Stomach (tissue), 9 donors: ENCODE results near the gene ITPRIP. TPM values are rescaled to one million over a fixed set of nuclear protein-coding genes. Genes with fewer than 3 reads are reported as not detected.

Experiments
- DNase-seq, 2 donors: peaks; one replicate each; pipeline versions ENCODE4 v3.0.0 to v3.0.0-alpha.2; 2013 to 2019
- H3K27ac ChIP-seq, 5 donors: fragments of 200-600 bp in 4 of 5; sonication (generic) in 4 of 5; one replicate each; pipeline ENCODE4 v1.5.1; 2013 to 2019; ENCODE audit warnings: mild to moderate bottlenecking in 1 of 5, moderate library complexity in 1 of 5
- H3K27me3 ChIP-seq, 3 donors: fragments of 200-600 bp; sonication (generic); one replicate each; pipeline ENCODE4 v1.5.1; 2017 to 2019; ENCODE audit warnings: mixed run types in 1 of 3
- H3K36me3 ChIP-seq, 4 donors: fragments of 200-600 bp; sonication (generic); 1 replicate in 3 of 4; 2 replicates in 1 of 4; pipeline ENCODE4 v1.5.1; 2016 to 2019
- H3K4me1 ChIP-seq, 4 donors: fragments of 200-600 bp; sonication (generic); one replicate each; pipeline ENCODE4 v1.5.1; 2016 to 2019
- H3K4me3 ChIP-seq, 4 donors: fragments of 200-600 bp; sonication (generic) in 3 of 4; one replicate each; pipeline ENCODE4 v1.5.1; 2016 to 2019; ENCODE audit warnings: mild to moderate bottlenecking in 1 of 4
- H3K9me3 ChIP-seq, 4 donors: fragments of 200-600 bp; sonication (generic); one replicate each; pipeline ENCODE4 v1.5.1; 2016 to 2019
- CTCF ChIP-seq, 7 experiments: fragments of 450-650 bp in 4 of 7; fragments of 200-600 bp in 3 of 7; sonication (generic) in 3 of 7; IDR thresholded peaks; one replicate each; pipeline ENCODE4 v1.5.1; 2016 to 2019; ENCODE audit warnings: antibody characterized with exemption in 7 of 7, control low read depth in 2 of 7, mild to moderate bottlenecking in 1 of 7
- EP300 ChIP-seq: sonication (generic); formaldehyde crosslinking; IDR thresholded peaks from one replicate; pipeline ENCODE4 v1.6.1; 2017; ENCODE audit warnings: antibody characterized with exemption
- POLR2A ChIP-seq, 4 donors: fragments of 450-650 bp; IDR thresholded peaks; one replicate each; pipeline ENCODE4 v1.6.1; 2016; ENCODE audit warnings: antibody characterized with exemption in 4 of 4, control low read depth in 2 of 4, mild to moderate bottlenecking in 1 of 4, moderate library complexity in 1 of 4
- POLR2AphosphoS5 ChIP-seq, 3 donors: sonication (generic); formaldehyde crosslinking; IDR thresholded peaks; one replicate each; pipeline ENCODE4 v1.6.1; 2016; ENCODE audit warnings: antibody characterized with exemption in 3 of 3
- WGBS, 5 donors: extraction: QIAGEN DNeasy Blood & Tissue Kit in 3 of 5; methylation state at CpG; one replicate each; pipeline versions ENCODE4 v1.1.5 to v1.1.7; 2013 to 2018; 5-methylcytosine and 5-hydroxymethylcytosine counted together
- intact Hi-C: fragments of 100-400 bp; cut with DNase I; formaldehyde crosslinking; loops from one replicate; pipeline ENCODE4 v1.15.1; 2023; ENCODE audit warnings: low total_unique reads
- polyA plus RNA-seq, 3 donors: library from polyadenylated mRNA; stranded (reverse); fragments of 200-250 nt; gene quantifications; one replicate each; pipeline ENCODE4 v1.2.3, GENCODE V29; 2013
- total RNA-seq, 5 donors: library from RNA; depleted of rRNA; stranded (reverse); fragments of >200 nt; gene quantifications; one replicate each; pipeline versions ENCODE4 v1.1.0 to v1.2.3, GENCODE V29; 2014 to 2016
- donor health status: healthy with polysubstance abuse.
- donor health status: Bipolar disorder and iron deficiency.
- donor health status: healthy.

ITPRIP gene
- total and polyA plus RNA-seq, 8 donors: 1.7 to 13.5 (median 6.9) TPM

- peaks cover 0 to 52% (median 33%) of the 10 kb centered on the region in 4 donors for H3K4me1 ChIP-seq
- no peak overlapping the region for H3K4me3 ChIP-seq
- intact Hi-C loops: no loop called here
- WGBS, 5 donors: 82 to 88% (median 86%) methylated on average over 4 of the region's 4 CpGs
- peak overlapping the region in 1 of 5 donors; percentile 9 for H3K27ac ChIP-seq
- no peak for DNase-seq
- no peak for TF ChIP-seq POLR2A (IDR thresholded peaks at IDR 0.05)
- no peak for TF ChIP-seq CTCF (IDR thresholded peaks at IDR 0.05)
- TF ChIP-seq POLR2AphosphoS5 (IDR thresholded peaks at IDR 0.05): no peak
- TF ChIP-seq EP300: no peak
- H3K27me3 ChIP-seq: no peaks in the 10 kb centered on the region
- H3K36me3 ChIP-seq: no peaks in the 10 kb centered on the region
- no peaks in the 10 kb centered on the region for H3K9me3 ChIP-seq
Measured at GRCh38 chr10:104304356-104304745, 33.9 kb downstream of the ITPRIP start.

DNA sequence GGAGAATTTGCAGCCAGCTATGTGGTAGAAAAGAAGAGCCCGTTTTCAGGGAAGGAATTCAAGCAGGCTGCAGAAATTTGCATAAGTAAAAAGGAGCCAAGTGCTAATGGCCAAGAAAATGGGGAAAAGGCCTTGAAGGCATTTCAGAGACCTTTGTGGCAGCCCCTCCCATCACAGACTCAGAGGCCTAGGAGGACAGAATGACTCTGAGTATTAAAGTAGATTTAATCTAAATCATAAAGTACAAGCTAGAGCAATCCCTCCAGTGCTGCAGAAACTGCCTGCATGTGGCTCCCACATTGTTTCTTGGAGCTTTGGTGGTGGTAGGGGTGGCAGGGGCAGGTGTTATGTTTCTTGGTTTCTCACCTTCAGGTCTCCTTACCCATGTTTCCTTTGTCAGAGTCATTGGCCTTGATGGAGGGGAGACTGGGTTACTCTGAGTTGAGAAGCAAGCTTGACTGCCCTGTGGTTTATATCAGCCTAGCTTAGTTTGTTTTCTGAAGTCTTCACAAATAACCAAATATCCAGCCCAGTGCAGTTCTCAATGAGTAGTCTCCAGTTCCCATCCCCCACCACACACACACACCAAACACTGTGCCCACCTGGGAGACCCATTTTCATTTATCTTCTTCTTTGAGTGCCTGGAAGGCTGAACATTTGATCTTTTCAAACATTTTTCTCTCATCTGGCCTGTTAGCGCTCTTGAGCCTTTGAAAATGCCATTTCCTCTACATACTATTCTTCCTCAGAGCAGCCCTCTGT, 34.5 kb downstream of the ITPRIP start:
- Histone ChIP-seq H3K9me3 (no peaks in the 10 kb centered on the region), H3K27ac (no peak overlapping the region), H3K27me3 (no peaks in the 10 kb centered on the region), H3K4me1 (peaks cover 0 to 57% (median 34%) of the 10 kb centered on the region in 4 donors), H3K4me3 (no peak overlapping the region), H3K36me3 (no peaks in the 10 kb centered on the region)
- 47 to 52% (median 49%) methylated on average over 2 of the region's 2 CpGs for WGBS, 5 donors
- DNase-seq: no peak
- intact Hi-C loops: no loop called here
- TF ChIP-seq POLR2AphosphoS5 (IDR thresholded peaks at IDR 0.05) (no peak), POLR2A (IDR thresholded peaks at IDR 0.05) (no peak), EP300 (no peak), CTCF (IDR thresholded peaks at IDR 0.05) (no peak)

DNA sequence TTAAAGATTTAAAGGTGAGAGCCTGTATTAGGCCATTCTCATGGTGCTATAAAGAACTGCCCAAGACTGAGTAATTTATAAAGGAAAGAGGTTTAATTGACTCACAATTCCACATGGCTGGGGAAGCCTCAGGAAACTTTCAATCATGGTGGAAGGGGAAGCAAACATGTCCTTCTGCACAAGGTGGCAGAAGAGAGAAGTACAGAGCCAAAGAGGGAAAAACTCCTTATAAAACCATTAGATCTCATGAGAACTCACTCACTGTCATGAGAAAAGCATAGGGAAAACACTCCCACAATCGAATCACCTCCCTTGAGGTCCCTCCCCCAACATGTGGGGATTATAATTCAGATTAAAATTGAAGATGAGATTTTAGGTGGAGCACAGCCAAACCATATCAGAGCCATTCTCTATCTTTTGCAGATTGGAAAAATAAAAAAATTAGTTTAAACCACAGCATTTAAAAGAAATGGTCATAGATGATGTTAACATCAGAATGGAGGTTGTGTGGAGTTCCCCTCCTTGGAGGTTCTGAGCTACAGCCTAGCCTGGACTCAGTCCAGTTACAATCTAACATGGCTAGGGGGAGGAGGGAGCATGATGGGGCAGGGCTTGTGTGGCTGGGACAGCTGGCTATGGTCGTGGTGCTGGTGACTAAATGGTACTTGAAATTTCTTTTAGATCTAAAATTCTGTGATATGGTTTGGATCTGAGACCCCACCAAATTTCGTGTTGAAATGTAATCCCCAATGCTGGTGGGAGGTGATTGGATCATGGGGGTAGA, 36.2 kb downstream of the ITPRIP start:
- H3K27ac ChIP-seq: peak overlapping the region in 1 of 5 donors; percentile 87
- 61 to 80% (median 74%) methylated on average over 3 of the region's 3 CpGs for WGBS, 5 donors
- no peak for DNase-seq

More for the DNA sequence above, 36.2 kb downstream of the ITPRIP start:
- peaks cover 0 to 57% (median 34%) of the 10 kb centered on the region in 4 donors for H3K4me1 ChIP-seq
- H3K4me3 ChIP-seq: no peak overlapping the region
- TF ChIP-seq CTCF (IDR thresholded peaks at IDR 0.05) (no peak), POLR2A (IDR thresholded peaks at IDR 0.05) (no peak), EP300 (no peak), POLR2AphosphoS5 (IDR thresholded peaks at IDR 0.05) (no peak)
- H3K9me3 ChIP-seq: no peaks in the 10 kb centered on the region
- intact Hi-C loops: no loop called here
- H3K27me3 ChIP-seq: no peaks in the 10 kb centered on the region
- no peaks in the 10 kb centered on the region for H3K36me3 ChIP-seq
